Activated CD4-positive, alpha-beta memory T cell treated with anti-CD3 and anti-CD28 coated beads, Interleukin-2, amount 10 ng/mL, durations not matched to agents 7 days and 5 days (primary cell): Measurements from ENCODE around the gene DNAH10. TPM values are rescaled to one million over a fixed set of nuclear protein-coding genes. Genes with fewer than 3 reads are reported as not detected.

Experiments used
- CTCF ChIA-PET: fragments of 350-600 bp; sonication (Branson Sonifier 250); formaldehyde crosslinking; loops from one replicate; lab custom pipeline; 2021; ENCODE audit warnings: antibody characterized with exemption, inconsistent platforms; lab: Charles Lee
- POLR2A ChIA-PET: fragments of 350-600 bp; sonication (Branson Sonifier 250); formaldehyde crosslinking; loops from one replicate; lab custom pipeline; 2021; ENCODE audit warnings: antibody characterized with exemption; lab: Charles Lee
- DNase-seq: peaks from one replicate; pipeline ENCODE4 v3.0.0-alpha.2; 2020
- H3K27ac Mint-ChIP-seq: one replicate; pipeline ENCODE4 v1.8.0; 2021; ENCODE audit warnings: mild to moderate bottlenecking, mixed read lengths
- H3K27me3 Mint-ChIP-seq: one replicate; pipeline ENCODE4 v1.8.0; 2021; ENCODE audit warnings: mixed read lengths
- H3K36me3 Mint-ChIP-seq: one replicate; pipeline ENCODE4 v1.8.0; 2021; ENCODE audit warnings: low read depth, mixed read lengths
- H3K4me1 Mint-ChIP-seq: one replicate; pipeline ENCODE4 v1.8.0; 2021; ENCODE audit warnings: mixed read lengths
- H3K4me3 Mint-ChIP-seq: one replicate; pipeline ENCODE4 v1.8.0; 2021; ENCODE audit warnings: mild to moderate bottlenecking, mixed read lengths
- H3K9me3 Mint-ChIP-seq: one replicate; pipeline ENCODE4 v1.8.0; 2021; ENCODE audit warnings: mixed read lengths
- total RNA-seq, 2 experiments: library from RNA; stranded (reverse); gene quantifications; one replicate each; pipeline ENCODE4 v1.2.3, GENCODE V29; 2021

DNAH10 gene
- total RNA-seq, 2 experiments from 2014 or later: 0.13 TPM; not detected in 1

- Mint-ChIP-seq H3K36me3 (peaks cover 53% of the 10 kb centered on the region), H3K4me3 (no peak overlapping the region), H3K9me3 (no peaks in the 10 kb centered on the region), H3K27ac (no peak overlapping the region), H3K27me3 (no peaks in the 10 kb centered on the region), H3K4me1 (peaks cover 10% of the 10 kb centered on the region)
- no peak for DNase-seq
- ChIA-PET CTCF (interaction anchor here (1.2 kb wide), 1 partner anchor 12 kb away, joined by 4 read pairs; no protein-coding TSS in a partner anchor), POLR2A (interaction anchor here (0.6 to 1.9 kb wide), 2 partner anchors 12 to 14 kb away, joined by 3 to 7 read pairs; partner anchors contain the start of gene ATP6V0A2)
Measured at GRCh38 chr12:123726244-123726643, 35.9 kb upstream of the DNAH10 start.

DNA sequence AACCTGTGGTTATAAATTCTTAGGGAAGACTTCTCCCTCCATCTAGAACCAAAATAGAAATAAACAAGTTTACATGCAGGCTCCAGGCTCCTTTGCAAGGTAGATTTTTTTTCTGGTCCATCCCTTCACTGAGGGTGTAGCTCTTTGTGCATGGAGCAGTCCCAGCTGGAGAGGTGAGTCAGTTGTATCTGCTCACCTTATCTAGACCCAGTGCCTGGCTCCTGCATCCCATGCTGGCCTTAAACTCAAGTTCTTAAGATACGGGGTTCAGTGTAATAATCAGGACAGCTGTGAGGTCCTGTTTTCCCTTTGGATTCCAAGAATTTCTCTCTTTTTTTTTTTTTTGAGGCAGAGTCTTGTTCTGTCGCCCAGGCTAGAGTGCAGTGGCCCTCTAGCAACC, 35.1 kb upstream of the DNAH10 start:
- POLR2A ChIA-PET: interaction anchor here (1.9 kb wide), 1 partner anchor 15 kb away, joined by 7 read pairs; the partner anchor contains the start of gene ATP6V0A2
- H3K4me3 Mint-ChIP-seq: no peak overlapping the region

GRCh38 chr12:123727878-123728277, 34.2 kb upstream of the DNAH10 start:
- Mint-ChIP-seq H3K4me3 (no peak overlapping the region), H3K27me3 (no peaks in the 10 kb centered on the region), H3K4me1 (peaks cover 7% of the 10 kb centered on the region), H3K36me3 (peaks cover 62% of the 10 kb centered on the region), H3K9me3 (no peaks in the 10 kb centered on the region), H3K27ac (no peak overlapping the region)
- DNase-seq: no peak
- CTCF ChIA-PET: no interaction called here
- POLR2A ChIA-PET: interaction anchor here (1.9 kb wide), 1 partner anchor 15 kb away, joined by 7 read pairs; the partner anchor contains the start of gene ATP6V0A2

More for the DNA sequence above, 35.1 kb upstream of the DNAH10 start:
- H3K9me3 Mint-ChIP-seq: no peaks in the 10 kb centered on the region
- DNase-seq: no peak
- H3K36me3 Mint-ChIP-seq: peaks cover 57% of the 10 kb centered on the region
- CTCF ChIA-PET: no interaction called here
- no peaks in the 10 kb centered on the region for H3K27me3 Mint-ChIP-seq
- H3K4me1 Mint-ChIP-seq: peaks cover 9% of the 10 kb centered on the region
- H3K27ac Mint-ChIP-seq: no peak overlapping the region

DNA sequence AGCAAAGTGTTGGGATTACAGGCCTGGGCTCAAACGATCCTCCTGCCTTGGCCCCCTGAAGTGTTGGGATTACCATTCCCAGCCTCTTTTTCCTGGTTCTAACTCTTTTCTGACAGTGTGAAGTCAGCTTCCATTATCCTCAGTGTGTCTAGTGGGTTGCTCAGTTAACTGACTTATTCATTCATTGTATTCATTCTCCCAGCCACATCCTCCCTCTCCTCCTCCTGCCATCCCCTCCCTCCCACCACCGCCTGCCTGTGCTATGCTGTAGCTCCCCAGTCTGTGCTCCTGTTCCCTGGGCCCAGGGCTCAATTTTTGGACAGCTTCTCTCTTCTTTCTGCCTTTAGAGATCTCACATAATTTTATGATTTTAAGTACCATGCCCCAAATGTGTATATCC, 30.5 kb upstream of the DNAH10 start:
- H3K4me1 Mint-ChIP-seq: no peaks in the 10 kb centered on the region
- ChIA-PET POLR2A (no interaction called here), CTCF (no interaction called here)
- peaks cover 79% of the 10 kb centered on the region for H3K36me3 Mint-ChIP-seq
- H3K27me3 Mint-ChIP-seq: no peaks in the 10 kb centered on the region
- no peaks in the 10 kb centered on the region for H3K9me3 Mint-ChIP-seq
- H3K4me3 Mint-ChIP-seq: no peak overlapping the region
- no peak for DNase-seq
- no peak overlapping the region for H3K27ac Mint-ChIP-seq

GRCh38 chr12:123732251-123732650, 29.9 kb upstream of the DNAH10 start:
- Mint-ChIP-seq H3K4me1 (peaks cover 2% of the 10 kb centered on the region), H3K27ac (no peak overlapping the region)
- POLR2A ChIA-PET: no interaction called here

GRCh38 chr12:123733229-123733628, 28.9 kb upstream of the DNAH10 start:
- CTCF ChIA-PET: no interaction called here
- POLR2A ChIA-PET: no interaction called here
- DNase-seq: no peak
- Mint-ChIP-seq H3K27ac (no peak overlapping the region), H3K4me3 (no peak overlapping the region), H3K27me3 (no peaks in the 10 kb centered on the region), H3K4me1 (peaks cover 6% of the 10 kb centered on the region), H3K9me3 (no peaks in the 10 kb centered on the region), H3K36me3 (peaks cover 79% of the 10 kb centered on the region)

More at GRCh38 chr12:123732251-123732650, 29.9 kb upstream of the DNAH10 start:
- peaks cover 78% of the 10 kb centered on the region for H3K36me3 Mint-ChIP-seq
- no peaks in the 10 kb centered on the region for H3K27me3 Mint-ChIP-seq
- H3K9me3 Mint-ChIP-seq: no peaks in the 10 kb centered on the region
- DNase-seq: no peak
- CTCF ChIA-PET: no interaction called here
- H3K4me3 Mint-ChIP-seq: no peak overlapping the region

DNA sequence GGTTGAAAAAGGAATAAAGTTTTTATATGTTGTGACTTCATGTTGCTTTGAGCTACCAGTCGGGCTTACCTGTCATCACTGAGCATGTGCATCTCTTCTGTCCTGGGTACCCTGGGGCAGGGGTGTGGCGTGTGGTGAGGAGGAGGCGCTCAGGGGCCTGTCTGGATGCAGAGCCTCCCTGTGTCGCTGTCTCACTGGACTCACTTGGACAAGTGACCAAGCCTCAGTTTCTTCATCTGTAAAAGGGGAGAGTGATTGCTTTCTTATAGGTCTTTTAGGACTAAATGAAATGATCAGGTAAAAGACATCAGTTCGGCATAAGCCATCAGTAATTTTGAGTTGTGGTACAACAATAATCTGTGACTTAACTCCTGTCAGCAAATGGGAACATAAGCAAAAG, 27.8 kb upstream of the DNAH10 start:
- DNase-seq: no peak
- Mint-ChIP-seq H3K4me3 (no peak overlapping the region), H3K9me3 (no peaks in the 10 kb centered on the region), H3K36me3 (peaks cover 80% of the 10 kb centered on the region), H3K27ac (no peak overlapping the region), H3K27me3 (no peaks in the 10 kb centered on the region), H3K4me1 (peaks cover 6% of the 10 kb centered on the region)
- ChIA-PET CTCF (no interaction called here), POLR2A (no interaction called here)

GRCh38 chr12:123741937-123742572, 20.0 kb upstream of the DNAH10 start:
- Mint-ChIP-seq H3K9me3 (no peaks in the 10 kb centered on the region), H3K36me3 (peaks cover 71% of the 10 kb centered on the region), H3K4me1 (peaks cover 20% of the 10 kb centered on the region), H3K27me3 (no peaks in the 10 kb centered on the region), H3K4me3 (no peak overlapping the region), H3K27ac (peak overlapping the region; percentile 35)
- POLR2A ChIA-PET: interaction anchor here (1.1 kb wide), 1 partner anchor 30 kb away, joined by 3 read pairs; the partner anchor contains the start of gene ATP6V0A2
- peak; percentile 19 for DNase-seq
- CTCF ChIA-PET: no interaction called here

GRCh38 chr12:123743002-123743401, 19.1 kb upstream of the DNAH10 start:
- Mint-ChIP-seq H3K27ac (no peak overlapping the region), H3K4me1 (peaks cover 14% of the 10 kb centered on the region), H3K36me3 (peaks cover 68% of the 10 kb centered on the region), H3K9me3 (no peaks in the 10 kb centered on the region), H3K4me3 (no peak overlapping the region), H3K27me3 (no peaks in the 10 kb centered on the region)
- POLR2A ChIA-PET: no interaction called here
- DNase-seq: no peak
- CTCF ChIA-PET: no interaction called here

DNA sequence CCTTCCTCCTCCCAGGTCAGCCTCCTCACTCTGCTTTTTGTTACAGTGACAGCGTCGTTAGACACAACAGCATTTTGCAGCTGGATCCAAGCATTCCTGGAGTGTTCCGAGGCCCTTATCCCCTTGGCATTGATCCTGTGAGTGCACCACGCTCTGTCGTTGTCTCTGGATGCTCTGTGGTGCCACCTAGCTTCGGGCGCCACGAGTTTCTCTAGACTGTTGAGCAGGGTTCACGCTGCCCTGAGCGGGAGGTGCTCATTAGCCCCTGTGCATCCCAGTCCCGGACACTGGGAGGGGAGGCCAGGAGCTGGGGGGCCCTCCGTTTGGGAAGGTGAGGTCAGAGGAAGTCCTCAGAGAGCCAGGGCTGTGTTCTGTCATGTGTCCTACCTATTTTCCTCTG, 17.3 kb upstream of the DNAH10 start:
- ChIA-PET CTCF (interaction anchor here (0.7 to 1.2 kb wide), 3 partner anchors 9 to 28 kb away, joined by 3 to 4 read pairs (median 4); no protein-coding TSS in a partner anchor), POLR2A (no interaction called here)
- Mint-ChIP-seq H3K27me3 (no peaks in the 10 kb centered on the region), H3K4me1 (peaks cover 14% of the 10 kb centered on the region), H3K36me3 (peaks cover 65% of the 10 kb centered on the region), H3K4me3 (no peak overlapping the region), H3K9me3 (no peaks in the 10 kb centered on the region), H3K27ac (no peak overlapping the region)
- no peak for DNase-seq

- Mint-ChIP-seq H3K27me3 (no peaks in the 10 kb centered on the region), H3K9me3 (no peaks in the 10 kb centered on the region), H3K27ac (no peak overlapping the region), H3K36me3 (peaks cover 60% of the 10 kb centered on the region), H3K4me3 (no peak overlapping the region), H3K4me1 (peaks cover 5% of the 10 kb centered on the region)
- ChIA-PET POLR2A (no interaction called here), CTCF (no interaction called here)
- no peak for DNase-seq
Measured at GRCh38 chr12:123747309-123747708, 14.8 kb upstream of the DNAH10 start.

GRCh38 chr12:123748161-123748560, 13.9 kb upstream of the DNAH10 start:
- CTCF ChIA-PET: no interaction called here
- Mint-ChIP-seq H3K9me3 (no peaks in the 10 kb centered on the region), H3K27ac (no peak overlapping the region), H3K27me3 (no peaks in the 10 kb centered on the region), H3K4me3 (no peak overlapping the region), H3K4me1 (peaks cover under 1% of the 10 kb centered on the region), H3K36me3 (peaks cover 55% of the 10 kb centered on the region)
- DNase-seq: no peak
- POLR2A ChIA-PET: no interaction called here

GRCh38 chr12:123748661-123749060, 13.4 kb upstream of the DNAH10 start:
- peaks cover 52% of the 10 kb centered on the region for H3K36me3 Mint-ChIP-seq
- H3K4me3 Mint-ChIP-seq: no peak overlapping the region
- ChIA-PET CTCF (no interaction called here), POLR2A (no interaction called here)
- no peak overlapping the region for H3K27ac Mint-ChIP-seq
- no peaks in the 10 kb centered on the region for H3K27me3 Mint-ChIP-seq
- no peaks in the 10 kb centered on the region for H3K4me1 Mint-ChIP-seq
- no peak for DNase-seq
- no peaks in the 10 kb centered on the region for H3K9me3 Mint-ChIP-seq

- ChIA-PET POLR2A (no interaction called here), CTCF (no interaction called here)
- no peak for DNase-seq
- Mint-ChIP-seq H3K9me3 (no peaks in the 10 kb centered on the region), H3K4me1 (no peaks in the 10 kb centered on the region), H3K27ac (no peak overlapping the region), H3K4me3 (no peak overlapping the region), H3K36me3 (peaks cover 52% of the 10 kb centered on the region), H3K27me3 (no peaks in the 10 kb centered on the region)
Measured at GRCh38 chr12:123749355-123749754, 12.7 kb upstream of the DNAH10 start.
